CD4-positive, alpha-beta T cell treated with Interferon gamma for 1 hour (primary cell): ENCODE measurements around the gene PAGE4.

Experiments used
- DNase-seq: peaks from one replicate; pipeline ENCODE4 v3.0.0-alpha.2; 2020

The PAGE4 gene, protein sequence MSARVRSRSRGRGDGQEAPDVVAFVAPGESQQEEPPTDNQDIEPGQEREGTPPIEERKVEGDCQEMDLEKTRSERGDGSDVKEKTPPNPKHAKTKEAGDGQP

DNA sequence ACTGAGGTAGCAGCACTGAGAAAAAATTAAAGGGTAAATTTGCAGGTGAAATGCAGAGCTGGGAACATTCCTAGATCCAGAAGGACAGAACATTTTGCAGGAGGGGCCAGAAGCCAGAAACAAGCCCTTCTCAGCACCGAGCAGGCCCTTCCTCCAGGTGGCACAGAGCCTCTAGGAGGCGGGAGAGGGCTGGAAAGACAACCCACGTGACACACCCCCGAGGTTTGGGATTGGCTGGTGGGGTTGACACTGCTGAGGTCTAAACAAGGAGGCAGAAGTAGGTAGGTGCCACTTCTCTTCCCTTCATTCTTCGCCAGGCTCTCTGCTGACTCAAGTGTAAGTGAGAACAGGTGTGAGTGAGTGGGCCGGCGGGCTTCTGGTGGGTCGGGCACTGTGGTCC is at the start of gene PAGE4:
PAGE4 (plus strand) TSS at position 288 of the 400 bp plus-strand sequence. CDS start 1,126 bp downstream, outside the sequence.
- no peak for DNase-seq

DNA sequence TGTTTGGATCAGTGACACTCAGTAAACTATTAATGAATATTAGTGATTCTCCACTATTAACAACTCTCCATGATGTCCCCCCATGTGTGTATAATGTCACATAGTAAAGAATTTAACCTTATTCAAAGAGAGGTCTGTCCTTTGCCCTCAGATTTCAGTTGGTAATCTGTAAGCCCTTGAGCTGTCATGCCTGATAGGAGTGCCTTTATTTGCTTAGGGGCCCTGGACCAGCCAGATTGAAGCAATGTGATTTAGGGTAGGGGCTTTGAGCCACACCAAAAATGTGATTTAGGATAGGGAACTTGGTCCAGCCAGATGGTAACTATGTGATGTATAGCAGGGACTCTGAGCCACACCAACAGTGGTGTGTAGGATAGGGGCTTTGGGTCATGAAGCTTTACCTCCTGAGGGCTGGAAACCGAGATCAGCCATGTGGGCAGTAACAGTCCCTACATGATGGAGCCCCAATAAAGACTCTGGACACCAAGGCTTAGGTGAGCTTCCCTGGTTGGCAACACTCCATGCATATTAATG is 44.3 kb upstream of the PAGE4 start:
- DNase-seq = no peak

DNA sequence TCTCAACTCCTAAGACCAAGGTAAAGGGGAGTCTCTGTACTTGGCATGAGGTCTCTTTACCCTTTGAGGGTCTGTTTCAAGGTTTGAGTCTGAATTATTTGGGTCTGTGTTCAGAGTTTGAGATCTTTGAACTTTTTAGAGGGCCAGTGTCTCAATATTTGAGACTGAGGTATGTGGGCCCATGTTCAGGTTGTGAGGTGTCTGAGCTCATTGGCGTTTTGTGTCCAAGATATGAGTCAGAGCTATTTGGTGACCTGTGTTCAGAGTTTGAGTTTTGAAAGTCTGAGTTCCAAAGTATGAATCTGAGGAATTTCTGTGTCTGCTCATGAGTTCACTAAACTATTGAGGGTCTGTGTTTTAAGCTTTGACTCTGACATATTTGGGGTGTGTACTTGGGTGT is 36.7 kb upstream of the PAGE4 start:
- no peak for DNase-seq

DNA sequence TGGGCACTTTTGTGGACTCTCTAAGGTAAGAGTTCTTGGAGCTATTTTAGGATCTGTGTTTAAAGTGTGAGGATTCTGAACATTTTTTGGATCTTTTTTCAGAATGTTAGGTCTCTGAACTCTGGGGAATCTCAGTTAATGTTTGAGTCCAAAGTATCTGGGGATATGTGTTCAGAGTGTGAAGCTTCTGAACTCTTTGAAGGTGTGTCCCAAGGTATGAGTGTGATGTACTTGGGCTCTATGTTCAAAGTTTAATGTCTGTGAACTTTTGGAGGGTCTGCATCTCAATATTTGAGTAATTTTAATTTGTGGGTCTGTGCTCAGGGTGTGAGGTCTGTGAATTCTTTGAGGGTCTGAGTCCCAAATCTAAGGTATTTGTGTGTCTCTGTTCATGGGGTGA is 35.4 kb upstream of the PAGE4 start:
- no peak for DNase-seq

DNA sequence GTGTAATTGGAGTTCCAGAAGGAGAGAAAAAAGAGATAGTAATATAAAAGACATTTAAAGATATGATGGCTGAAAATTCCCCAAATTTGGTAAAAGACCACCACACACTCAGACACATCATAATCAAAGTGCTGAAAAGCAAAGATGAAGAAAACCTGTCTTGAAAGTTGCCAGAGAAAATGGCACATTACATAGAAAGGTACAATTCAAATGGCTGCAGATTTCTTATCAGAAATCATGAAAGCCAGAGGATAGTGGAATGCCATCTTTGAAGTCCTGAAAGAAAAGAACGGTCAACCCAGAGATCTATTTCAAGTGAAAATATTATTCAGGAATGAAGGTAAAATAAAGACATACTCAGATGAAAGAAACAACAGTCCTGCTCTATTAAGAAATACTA is 29.3 kb upstream of the PAGE4 start:
- DNase-seq = no peak

DNA sequence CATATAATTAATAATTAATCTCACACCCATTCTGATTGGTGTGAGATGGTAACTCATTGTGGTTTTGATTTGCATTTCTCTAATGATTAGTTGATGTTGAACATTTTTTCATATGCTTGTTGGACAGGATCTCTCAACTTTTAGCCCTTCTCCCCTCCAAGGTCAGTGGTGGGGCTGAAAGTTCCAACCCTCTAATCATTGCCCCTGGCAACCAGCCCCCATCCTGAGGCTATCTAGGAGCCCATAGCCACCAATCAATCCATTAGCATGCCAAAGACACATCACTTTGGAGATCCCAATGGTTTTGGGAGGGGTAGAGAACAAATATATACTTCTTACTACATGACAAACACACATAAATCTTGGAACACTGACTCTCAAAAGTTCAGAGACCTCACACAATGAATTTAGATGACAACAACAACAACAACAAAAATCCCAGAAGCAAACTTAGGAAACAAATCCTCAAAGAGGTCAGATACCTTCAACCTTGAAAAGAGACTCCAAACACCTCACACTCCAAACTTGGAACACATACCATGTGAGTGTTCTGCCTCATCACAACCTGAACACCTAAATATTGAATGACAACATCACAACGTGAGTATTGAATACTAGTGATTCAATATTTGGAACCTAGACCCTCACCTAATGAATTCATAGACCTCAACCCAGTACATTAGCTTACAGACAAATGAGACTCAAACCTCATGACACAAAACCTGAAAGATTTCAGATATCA is 19.0 kb upstream of the PAGE4 start:
- DNase-seq = no peak

DNA sequence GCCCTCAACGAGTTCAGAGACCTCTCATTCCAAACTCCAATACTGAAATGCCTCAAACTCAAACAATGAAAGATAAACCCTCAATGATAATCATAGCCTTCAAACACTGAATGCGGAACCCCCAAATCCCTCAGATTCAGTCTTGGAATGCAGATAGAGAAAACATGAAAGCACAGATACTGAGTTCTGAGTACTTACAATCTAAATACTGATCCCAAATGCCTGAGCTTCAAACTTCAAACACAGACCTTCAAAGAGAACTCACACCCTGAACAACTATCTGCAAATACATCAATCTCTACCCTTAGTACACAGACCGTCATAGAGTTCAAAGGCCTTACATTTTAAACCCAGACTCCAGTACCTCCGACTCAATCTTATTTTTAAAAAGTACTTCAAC is 16.9 kb upstream of the PAGE4 start:
- no peak for DNase-seq

DNA sequence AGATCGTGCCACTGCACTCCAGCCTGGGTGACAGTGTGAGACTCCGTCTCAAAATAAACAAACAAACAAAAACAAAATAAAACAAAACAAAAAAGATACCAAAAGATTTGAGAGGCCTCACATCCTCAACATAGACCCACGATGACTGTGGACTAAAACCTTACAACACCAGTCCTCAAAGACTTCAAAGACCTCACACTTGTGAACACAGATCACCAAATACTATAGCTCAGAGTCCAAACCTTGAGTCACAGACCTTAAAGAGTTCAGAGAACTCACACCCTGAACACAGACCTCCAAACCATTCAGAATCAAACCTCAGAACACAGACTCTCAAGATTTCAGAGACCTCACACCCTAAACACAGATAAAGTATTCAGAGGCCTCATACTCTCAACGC is 12.7 kb upstream of the PAGE4 start:
- no peak for DNase-seq

DNA sequence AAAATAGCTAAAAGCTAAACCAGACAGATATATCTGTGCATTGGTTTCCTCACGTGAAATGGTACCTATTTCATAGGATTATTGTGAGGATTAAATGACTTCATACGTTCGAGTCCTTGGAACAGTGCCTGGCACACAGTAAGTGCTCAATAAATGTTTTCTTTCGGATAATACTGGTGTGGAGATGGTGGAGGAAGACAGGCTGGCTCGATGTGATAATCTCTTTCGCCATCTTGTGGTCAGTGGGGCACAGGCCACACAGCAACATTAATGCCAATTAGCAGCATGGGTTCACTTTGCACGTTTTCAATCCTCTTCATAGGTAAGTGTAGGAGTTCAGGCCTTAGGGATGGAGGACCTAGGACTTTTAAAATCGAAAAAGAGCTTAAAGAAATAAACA is 9.3 kb downstream of the PAGE4 start:
- no peak for DNase-seq

DNA sequence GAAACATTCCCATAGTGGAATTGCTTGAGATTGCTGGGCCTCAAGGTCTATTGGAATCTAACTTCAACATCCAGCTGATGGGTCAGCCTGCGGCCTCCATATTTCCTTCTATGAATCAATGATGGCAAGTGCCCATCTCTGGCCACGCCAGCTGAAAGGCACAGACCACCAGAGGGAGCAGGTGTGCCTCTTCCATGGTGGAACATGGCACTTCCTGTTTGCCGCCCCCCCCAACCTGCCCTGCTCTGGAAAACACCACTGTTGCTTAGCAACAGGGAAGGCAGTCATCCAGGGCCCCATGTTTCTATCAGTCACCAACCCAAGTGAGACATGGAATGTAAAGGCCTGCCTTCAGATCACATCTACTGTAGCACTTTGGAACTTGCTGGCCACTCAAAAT is 11.6 kb downstream of the PAGE4 start:
- DNase-seq = peak; percentile 51

DNA sequence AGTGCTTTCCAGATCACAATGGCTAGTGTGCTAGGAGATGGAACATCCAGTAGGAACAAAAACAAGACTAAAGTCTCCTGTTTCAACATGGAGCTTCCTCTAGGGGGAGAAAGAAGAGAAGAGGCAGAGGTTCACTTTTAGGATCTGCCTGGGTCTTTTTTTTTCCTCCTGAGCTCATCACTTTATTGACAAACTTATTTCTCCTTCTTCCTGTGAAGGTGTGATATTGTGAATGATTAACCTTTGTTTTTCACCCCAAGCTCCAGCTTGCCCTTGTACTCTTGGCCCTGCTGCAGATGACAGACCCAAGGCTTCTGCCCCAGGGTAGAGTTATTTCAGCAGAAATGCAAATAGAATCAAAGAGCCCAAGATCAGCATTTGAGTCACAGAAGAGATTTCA is 13.5 kb downstream of the PAGE4 start:
- DNase-seq = no peak

DNA sequence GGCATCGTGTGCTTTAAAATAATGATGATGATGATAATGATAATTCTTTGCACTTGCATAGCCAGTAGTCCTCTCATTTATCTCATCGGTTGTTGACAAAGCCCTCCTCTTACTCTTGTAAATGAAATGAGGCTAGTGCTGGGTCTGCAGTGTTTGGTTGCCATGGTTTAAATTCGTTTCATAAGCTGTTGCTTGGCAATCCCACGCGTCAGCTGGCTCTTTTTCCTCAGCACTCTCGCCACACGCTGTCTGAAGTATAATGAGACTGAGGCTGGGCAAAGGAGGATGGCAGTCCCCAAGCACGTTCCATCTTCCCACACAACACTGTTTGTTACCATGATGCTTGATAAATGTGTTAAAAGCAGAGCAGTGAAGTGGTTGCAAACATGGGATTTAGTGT is 15.5 kb downstream of the PAGE4 start:
- DNase-seq = no peak

DNA sequence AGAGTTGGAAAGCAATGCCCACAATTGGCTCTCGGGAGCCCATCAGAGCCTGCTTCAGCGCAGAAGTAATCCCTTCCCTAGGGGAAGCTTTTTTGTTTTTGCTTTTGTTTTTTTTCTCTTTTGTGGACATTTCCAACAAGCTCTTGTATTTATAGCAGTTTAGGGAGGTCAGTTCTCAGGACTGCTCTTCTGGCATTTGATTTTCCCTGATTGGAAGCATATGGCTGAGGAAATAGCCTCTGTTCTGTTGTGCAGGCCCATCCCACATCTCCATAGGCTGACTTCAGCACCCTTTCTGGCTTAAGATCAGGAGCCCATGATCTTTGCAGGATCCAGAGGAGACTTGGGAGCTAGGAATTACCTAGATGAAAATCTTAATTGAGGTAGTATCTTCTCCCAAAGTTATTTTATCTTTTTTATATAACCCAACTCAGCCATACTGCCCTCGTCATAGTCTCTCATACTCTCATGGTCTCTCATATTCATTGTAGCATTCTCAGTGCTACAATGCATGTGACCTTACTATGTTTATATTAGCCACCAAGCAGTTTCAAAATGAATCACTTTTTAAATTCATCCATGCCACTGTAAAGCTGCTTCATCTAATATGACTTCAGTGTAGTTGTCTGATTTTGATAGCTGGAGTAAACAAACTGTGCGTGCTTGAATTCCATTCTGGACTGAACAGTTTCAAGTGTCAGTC is 16.7 kb downstream of the PAGE4 start:
- no peak for DNase-seq

DNA sequence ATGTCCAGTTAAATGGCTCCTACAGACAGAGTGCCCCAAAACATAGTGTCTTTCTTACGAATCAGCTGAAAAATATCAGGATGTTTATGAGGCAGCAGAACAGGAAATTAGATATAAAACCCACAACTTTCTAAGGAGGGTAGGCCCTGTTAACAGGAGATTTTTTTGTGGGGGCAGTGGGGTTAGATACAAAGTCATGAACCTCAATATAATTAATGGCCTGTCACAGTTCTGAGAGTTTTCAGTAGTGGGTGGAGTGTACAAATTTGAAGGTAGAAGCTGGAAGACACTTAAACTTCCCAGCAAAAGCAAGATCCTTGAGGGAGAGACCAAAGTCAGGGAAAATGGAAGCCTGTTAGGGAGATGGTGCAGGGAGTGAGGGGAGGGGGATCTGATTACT is 17.4 kb downstream of the PAGE4 start:
- DNase-seq = no peak

DNA sequence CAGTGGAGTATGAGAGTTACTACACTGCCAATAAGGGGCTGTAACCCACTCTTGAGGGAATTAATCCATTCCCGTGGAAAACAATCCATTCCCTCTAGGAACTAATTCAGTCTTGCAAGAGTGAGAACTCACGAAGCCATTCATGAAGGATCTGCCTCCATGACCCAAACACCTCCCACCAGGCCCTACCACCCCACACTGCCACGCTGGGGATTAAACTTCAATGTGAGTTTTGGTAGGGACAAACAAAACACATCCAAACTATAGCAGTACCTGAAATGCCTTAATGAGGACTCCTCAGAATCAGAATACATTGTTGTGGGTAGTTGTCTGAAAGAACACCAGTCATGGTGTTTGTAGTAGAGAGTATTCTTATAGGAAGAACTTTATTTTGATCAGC is 19.2 kb downstream of the PAGE4 start:
- no peak for DNase-seq

DNA sequence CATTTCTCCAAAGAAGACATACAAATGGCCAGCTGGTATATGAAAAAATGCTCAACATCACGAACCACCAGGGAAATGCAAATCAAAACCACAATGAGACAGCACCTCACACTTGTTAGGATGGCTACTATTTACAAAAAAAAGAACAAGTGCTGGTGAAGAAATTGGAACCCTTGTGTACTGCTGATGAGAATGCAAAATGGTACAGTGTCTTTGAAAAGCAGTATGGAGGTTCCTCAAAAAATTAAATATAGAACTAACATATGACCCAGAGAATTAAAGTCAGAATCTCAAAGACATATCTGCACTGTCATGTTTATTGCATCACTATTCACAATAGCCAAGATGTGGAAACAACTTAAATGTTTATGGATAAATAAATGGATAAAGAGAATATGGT is 20.9 kb downstream of the PAGE4 start:
- no peak for DNase-seq

DNA sequence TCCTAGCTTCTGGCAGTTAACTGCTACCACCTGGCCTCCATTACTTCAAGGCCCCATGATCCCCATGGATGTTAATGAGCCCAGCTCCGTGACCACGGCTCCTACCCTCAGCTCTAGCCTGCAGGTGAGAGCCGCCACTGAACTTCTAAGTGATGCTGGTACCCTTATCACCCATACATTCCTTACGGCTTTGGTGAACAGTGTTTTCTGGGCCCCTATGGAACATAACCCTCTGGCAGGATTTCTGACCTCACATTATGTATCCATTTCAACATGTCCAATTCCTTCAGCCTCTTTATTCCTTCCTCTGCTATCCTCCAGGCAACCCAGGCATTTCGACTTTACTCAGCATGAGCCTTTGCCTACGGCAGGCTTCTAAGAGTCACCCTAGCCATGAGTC is 24.6 kb downstream of the PAGE4 start:
- DNase-seq = no peak

DNA sequence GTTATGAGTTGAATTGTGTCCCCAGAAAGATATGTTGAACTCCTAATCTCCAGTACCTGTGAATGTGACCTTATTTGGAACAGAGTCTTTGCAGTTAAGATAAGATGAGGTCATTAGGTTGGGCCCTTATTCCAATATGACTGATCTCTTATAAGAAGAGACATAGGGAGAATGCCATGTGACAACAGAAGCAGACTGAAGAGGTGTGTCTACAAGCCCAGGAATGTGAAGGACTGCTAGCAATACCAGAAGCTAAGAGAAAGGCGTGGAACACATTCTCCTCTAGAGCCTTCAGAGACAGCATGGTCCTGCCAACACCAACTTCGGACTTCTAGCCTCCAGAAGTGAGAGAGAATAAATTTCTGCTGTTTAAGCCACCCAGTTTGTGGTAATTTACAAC is 27.7 kb downstream of the PAGE4 start:
- DNase-seq = no peak

DNA sequence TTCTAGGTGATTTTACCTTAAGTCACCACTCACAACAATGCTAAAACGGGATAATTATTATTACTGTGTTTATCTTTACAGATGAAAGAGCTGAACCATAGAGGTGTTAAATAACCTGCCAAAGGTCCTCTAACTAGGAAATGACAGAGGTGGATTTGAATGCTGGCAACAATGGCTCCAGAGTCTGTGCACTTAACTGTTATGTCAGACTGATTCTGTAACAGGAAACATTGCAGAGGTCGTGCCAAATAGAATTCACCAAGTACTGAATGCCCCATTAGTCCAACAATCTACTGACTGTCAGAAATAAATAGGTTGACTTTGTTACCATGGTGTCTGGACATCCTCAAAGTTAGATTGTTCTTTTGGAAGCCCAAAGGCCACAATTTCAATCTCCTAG is 29.2 kb downstream of the PAGE4 start:
- DNase-seq = no peak

DNA sequence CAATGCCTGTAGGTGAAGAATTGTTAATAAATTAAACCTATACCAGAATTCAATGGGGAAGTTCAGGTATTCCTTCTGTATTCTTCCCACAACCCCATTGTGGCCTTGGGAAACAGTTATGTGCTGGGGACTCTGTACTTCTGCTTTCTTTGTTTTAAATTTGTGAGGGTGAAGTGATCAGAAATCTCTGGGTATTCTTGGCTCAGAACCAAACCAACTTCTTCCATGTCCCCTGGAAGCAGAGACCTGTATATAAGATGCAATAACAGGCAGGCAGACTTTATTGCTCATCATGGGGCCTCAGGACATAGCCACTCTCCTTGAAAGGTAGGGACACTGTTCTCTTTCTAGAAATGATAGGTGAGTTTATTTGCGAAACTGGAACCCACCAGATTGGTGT is 30.4 kb downstream of the PAGE4 start:
- DNase-seq = no peak

DNA sequence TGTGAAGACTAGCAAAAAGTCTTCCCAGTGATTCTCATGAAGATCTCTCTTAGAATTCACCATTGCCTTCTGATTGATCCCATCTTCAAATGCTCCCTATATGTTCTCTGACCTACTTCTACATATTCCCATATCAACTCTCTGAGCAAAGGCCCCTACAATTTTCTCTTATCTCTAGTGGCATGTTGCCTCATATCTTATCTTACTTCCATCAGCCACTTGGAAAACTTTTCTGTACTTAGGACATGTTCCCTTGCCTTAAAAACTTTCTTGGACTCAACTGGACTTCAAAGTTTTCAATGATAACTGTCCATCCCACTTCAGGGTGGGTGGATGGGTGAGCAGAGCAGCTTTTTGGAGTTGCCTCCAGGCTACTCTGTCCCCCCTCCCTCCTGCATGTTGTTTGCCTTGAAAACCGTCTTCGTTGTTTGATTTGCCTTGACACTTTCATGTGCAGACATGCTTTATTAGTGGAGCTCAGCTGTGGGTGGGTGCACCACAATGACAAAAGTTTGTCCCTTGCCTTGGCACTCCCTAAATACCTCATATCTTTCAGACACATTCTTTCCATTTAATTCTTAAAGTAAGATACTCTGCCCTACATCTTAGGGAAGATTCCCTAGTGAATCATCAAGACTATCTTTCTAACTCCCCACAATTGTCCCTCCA is 31.9 kb downstream of the PAGE4 start:
- DNase-seq = no peak

DNA sequence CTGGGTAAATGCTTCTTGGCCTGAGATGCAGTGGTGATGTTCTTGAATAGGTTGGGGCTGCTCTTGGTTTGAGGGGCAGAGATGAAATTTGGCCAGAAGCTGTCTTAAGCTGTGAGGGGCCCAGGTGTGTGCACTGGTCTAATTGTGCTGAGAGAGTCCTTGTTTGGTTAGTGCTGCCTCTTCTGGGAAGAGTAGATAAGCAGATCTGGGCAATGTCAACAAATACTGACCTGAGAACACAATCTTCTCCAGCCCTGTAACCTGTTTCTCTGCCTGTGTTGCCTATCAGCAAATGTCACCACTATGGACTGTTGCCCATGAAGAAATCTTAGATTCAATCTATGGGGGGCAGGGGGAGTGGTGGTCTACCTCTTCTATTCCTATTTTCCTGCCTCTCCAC is 33.0 kb downstream of the PAGE4 start:
- no peak for DNase-seq

DNA sequence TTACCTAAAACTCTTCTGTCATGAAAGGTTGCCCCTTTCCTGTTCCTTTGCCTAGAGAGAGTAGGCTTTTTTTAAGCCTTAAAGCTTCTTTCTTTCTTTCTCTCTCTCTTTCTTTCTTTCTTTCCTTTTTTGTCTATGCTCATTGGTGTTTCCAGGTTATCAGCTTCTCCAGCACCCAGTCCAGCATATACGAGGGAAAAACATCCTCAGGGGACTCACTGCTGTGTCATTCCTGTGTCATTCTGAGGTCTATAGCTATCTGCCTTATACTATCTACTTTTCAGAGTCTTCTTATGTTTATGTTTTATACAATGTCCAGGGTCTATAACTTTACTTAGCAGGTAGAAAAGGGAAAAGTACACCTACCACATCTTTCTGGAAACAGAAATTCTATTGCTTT is 39.6 kb downstream of the PAGE4 start:
- no peak for DNase-seq

DNA sequence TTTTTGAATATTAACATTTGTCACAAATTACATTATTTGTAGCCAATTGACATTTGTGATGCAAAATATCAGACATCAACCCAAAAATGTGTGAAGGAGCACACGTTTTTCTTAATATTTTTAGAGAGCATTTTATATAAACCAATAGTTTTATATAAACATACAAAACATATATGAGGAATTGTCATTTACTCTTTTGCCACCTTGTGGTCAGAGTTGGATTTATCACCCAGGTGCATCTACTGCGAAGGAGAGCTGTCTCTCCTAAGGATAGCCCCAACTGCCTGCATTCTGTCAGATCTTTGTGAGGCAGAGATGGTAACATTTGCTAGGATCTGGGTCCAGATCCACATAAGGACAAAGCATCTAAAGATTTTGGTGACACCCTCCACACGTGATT is 47.6 kb downstream of the PAGE4 start:
- no peak for DNase-seq
